Measurements from ENCODE around the gene MED13L.

- no peak for TF ChIP-seq CTCF (IDR thresholded peaks at IDR 0.05)
- no peak for TF ChIP-seq POLR2AphosphoS5 (IDR thresholded peaks at IDR 0.05)
These were observed 283.8 kb downstream of the MED13L start for GRCh38 chr12:115993737-115994136.

All from breast epithelium (tissue), 3 donors.